ENCODE data around the gene CST4.
"Not testable (repeated sequence)": the region's sequence is repeated elsewhere in the genome, so short reads cannot be mapped to it uniquely, and the experiment has no call there.

DNA sequence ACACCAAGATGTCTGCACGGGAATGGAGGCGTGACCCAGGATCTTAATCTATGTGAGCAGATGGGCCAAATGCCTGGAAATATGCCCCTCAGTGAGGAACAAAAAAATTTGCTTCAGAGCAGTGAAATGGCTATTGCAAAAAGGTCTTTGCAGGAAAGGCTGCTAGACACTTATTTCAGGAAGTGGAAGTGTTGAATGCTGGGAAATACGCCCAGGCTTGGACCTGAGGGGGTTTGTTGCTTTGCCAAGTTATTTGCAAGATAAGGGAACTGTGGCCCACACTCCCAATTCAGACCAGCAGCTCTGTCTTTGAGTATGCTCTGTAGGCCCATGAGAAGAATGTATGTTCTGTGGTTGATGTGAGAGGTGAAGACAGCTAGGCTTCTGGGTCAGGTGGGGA is 46.6 kb upstream of the CST4 start:
- TF ChIP-seq, protein P1, sequence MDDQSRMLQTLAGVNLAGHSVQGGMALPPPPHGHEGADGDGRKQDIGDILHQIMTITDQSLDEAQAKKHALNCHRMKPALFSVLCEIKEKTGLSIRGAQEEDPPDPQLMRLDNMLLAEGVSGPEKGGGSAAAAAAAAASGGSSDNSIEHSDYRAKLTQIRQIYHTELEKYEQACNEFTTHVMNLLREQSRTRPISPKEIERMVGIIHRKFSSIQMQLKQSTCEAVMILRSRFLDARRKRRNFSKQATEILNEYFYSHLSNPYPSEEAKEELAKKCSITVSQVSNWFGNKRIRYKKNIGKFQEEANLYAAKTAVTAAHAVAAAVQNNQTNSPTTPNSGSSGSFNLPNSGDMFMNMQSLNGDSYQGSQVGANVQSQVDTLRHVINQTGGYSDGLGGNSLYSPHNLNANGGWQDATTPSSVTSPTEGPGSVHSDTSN (IDR thresholded peaks at IDR 0.05) = not testable (repeated sequence)
- TF ChIP-seq POLR2AphosphoS5 (IDR thresholded peaks at IDR 0.05; ENCODE audit: low read depth, low read length) = not testable (repeated sequence)

Data from SK-N-SH (cell line).